Adipose tissue (tissue), 3 donors: Measurements from ENCODE around the gene SULT1A3. TPM values are rescaled to one million over a fixed set of nuclear protein-coding genes. Genes with fewer than 3 reads are reported as not detected.
"Not testable (repeated sequence)": the region's sequence is repeated elsewhere in the genome, so short reads cannot be mapped to it uniquely, and the experiment has no call there.

ENCODE experiments used
- H3K27ac ChIP-seq: one replicate; pipeline ENCODE4 v1.5.1; 2013; ENCODE audit warnings: low read depth, low read length
- WGBS, 3 donors: extraction: QIAGEN DNeasy Blood & Tissue Kit; methylation state at CpG; one replicate each; pipeline ENCODE4 v1.1.7; 2013; 5-methylcytosine and 5-hydroxymethylcytosine counted together
- polyA plus RNA-seq, 3 donors: library from polyadenylated mRNA; stranded (reverse); fragments of 200-250 nt; gene quantifications; one replicate each; pipeline ENCODE4 v1.2.3, GENCODE V29; 2013
- donor health status: healthy with polysubstance abuse.
- donor health status: Bipolar disorder and iron deficiency.
- donor health status: healthy.

The SULT1A3 gene
- polyA plus RNA-seq, 3 donors: 4.9 to 20.1 (median 5.0) TPM

- not testable (repeated sequence) for H3K27ac ChIP-seq
- WGBS, 3 donors: no CpG with 5 or more reads among the region's 4 CpGs
These were observed 49.3 kb downstream of the SULT1A3 start, which contains the start of gene NPIPB13 for GRCh38 chr16:30248379-30248778. NPIPB13 (minus strand) TSS chr16:30248479; CDS start chr16:30245573, 2,906 bp downstream.

Other genes with a start within 250 kb of the SULT1A3 start
- 100 to 1,000 TPM in 2 of 3 donors, 10 to 100 TPM in 1; 91.4 to 182 (median 115) TPM for gene TMEM219, start 237.2 kb upstream of the SULT1A3 start, polyA plus RNA-seq
- 10 to 100 TPM; 15.2 to 47.6 (median 32.2) TPM for gene TAOK2, start 225.4 kb upstream of the SULT1A3 start, polyA plus RNA-seq
- gene HIRIP3, start 203.6 kb upstream of the SULT1A3 start, polyA plus RNA-seq: 10 to 100 TPM; 10.1 to 14.8 (median 14.2) TPM
- 10 to 100 TPM; 37.3 to 69.5 (median 50.1) TPM for gene INO80E, start 203.0 kb upstream of the SULT1A3 start, polyA plus RNA-seq
- 1 to 10 TPM in 1 of 3 donors, under 1 TPM in 2; 0.25 to 1.9 (median 0.38) TPM for gene DOC2A, start 188.2 kb upstream of the SULT1A3 start, polyA plus RNA-seq
- not detected for gene C16orf92, start 176.1 kb upstream of the SULT1A3 start, polyA plus RNA-seq
- under 1 TPM in 1 of 3 donors, not detected in 2; 0.10 TPM for gene TLCD3B, start 168.0 kb upstream of the SULT1A3 start, polyA plus RNA-seq
- 1,000 to 10,000 TPM in 1 of 3 donors, 100 to 1,000 TPM in 2; 551 to 1,251 (median 711) TPM for gene ALDOA, start 133.5 kb upstream of the SULT1A3 start, polyA plus RNA-seq
- gene PPP4C, start 123.3 kb upstream of the SULT1A3 start, polyA plus RNA-seq: 10 to 100 TPM; 45.7 to 93.1 (median 79.4) TPM
- 1 to 10 TPM in 1 of 3 donors, under 1 TPM in 2; 0.67 to 1.3 (median 0.73) TPM for gene TBX6, start 107.3 kb upstream of the SULT1A3 start, polyA plus RNA-seq
- 100 to 1,000 TPM in 1 of 3 donors, 10 to 100 TPM in 2; 70.2 to 217 (median 86.0) TPM for gene YPEL3, start 103.0 kb upstream of the SULT1A3 start, polyA plus RNA-seq
- 1 to 10 TPM; 1.2 to 5.6 (median 3.4) TPM for gene GDPD3, start 85.7 kb upstream of the SULT1A3 start, polyA plus RNA-seq
- gene MAPK3, start 76.0 kb upstream of the SULT1A3 start, polyA plus RNA-seq: 100 to 1,000 TPM in 2 of 3 donors, 10 to 100 TPM in 1; 25.2 to 143 (median 108) TPM
- 10 to 100 TPM; 14.9 to 73.1 (median 72.4) TPM for gene CORO1A, start 15.7 kb upstream of the SULT1A3 start, polyA plus RNA-seq
- gene BOLA2B, start 5.6 kb upstream of the SULT1A3 start, polyA plus RNA-seq: 100 to 1,000 TPM in 2 of 3 donors, 10 to 100 TPM in 1; 77.5 to 143 (median 136) TPM
- gene SLX1A, start 5.4 kb upstream of the SULT1A3 start, polyA plus RNA-seq: 10 to 100 TPM; 33.5 to 60.0 (median 44.0) TPM
- 1 to 10 TPM; 2.7 to 5.5 (median 3.0) TPM for gene NPIPB13, start 49.2 kb downstream of the SULT1A3 start, polyA plus RNA-seq
- gene CD2BP2, start 156.1 kb downstream of the SULT1A3 start, polyA plus RNA-seq: 10 to 100 TPM; 27.0 to 41.5 (median 37.5) TPM
- 10 to 100 TPM; 12.4 to 28.2 (median 27.6) TPM for gene TBC1D10B, start 171.2 kb downstream of the SULT1A3 start, polyA plus RNA-seq
- 1 to 10 TPM in 1 of 3 donors, under 1 TPM in 1, not detected in 1; 0.98 to 1.3 TPM for gene MYL11, start 175.5 kb downstream of the SULT1A3 start, polyA plus RNA-seq
- 1 to 10 TPM; 1.8 to 3.9 (median 3.6) TPM for gene SEPTIN1, start 183.3 kb downstream of the SULT1A3 start, polyA plus RNA-seq
- gene ZNF48, start 196.2 kb downstream of the SULT1A3 start, polyA plus RNA-seq: 1 to 10 TPM; 2.4 to 3.9 (median 3.2) TPM
- gene ZNF771, start 208.4 kb downstream of the SULT1A3 start, polyA plus RNA-seq: 1 to 10 TPM; 4.2 to 6.4 (median 4.9) TPM
- 10 to 100 TPM; 27.5 to 29.8 (median 29.2) TPM for gene DCTPP1, start 230.8 kb downstream of the SULT1A3 start, polyA plus RNA-seq
- 10 to 100 TPM; 25.0 to 45.0 (median 38.6) TPM for gene SEPHS2, start 246.6 kb downstream of the SULT1A3 start, polyA plus RNA-seq